Non-pigmented ciliary epithelial cell (primary cell): ENCODE data around the gene D2HGDH.
"Not testable (repeated sequence)": the region's sequence is repeated elsewhere in the genome, so short reads cannot be mapped to it uniquely, and the experiment has no call there.

Experiments used
- DNase-seq: peaks from one replicate; pipeline ENCODE4 v3.0.0-alpha.2; 2010; ENCODE audit warnings: low read depth

The D2HGDH gene

GRCh38 chr2:241808721-241809382 is 74.4 kb downstream of the D2HGDH start, which contains the start of gene NEU4:
NEU4 (plus strand) TSS chr2:241809193; CDS start chr2:241814485, 5,292 bp downstream.
- no peak for DNase-seq

GRCh38 chr2:241809383-241810306 is 75.2 kb downstream of the D2HGDH start:
- no peak for DNase-seq

- DNase-seq = no peak
Observed at GRCh38 chr2:241810307-241811200, 76.1 kb downstream of the D2HGDH start.

GRCh38 chr2:241811201-241811951 is 76.9 kb downstream of the D2HGDH start:
- DNase-seq = no peak

- no peak for DNase-seq
Observed at GRCh38 chr2:241811952-241812729, 77.7 kb downstream of the D2HGDH start.

- DNase-seq = no peak
Observed at GRCh38 chr2:241812730-241813643, 78.6 kb downstream of the D2HGDH start.

- DNase-seq = no peak
Observed at GRCh38 chr2:241813644-241814392, 79.4 kb downstream of the D2HGDH start.

GRCh38 chr2:241814393-241814642 is 79.9 kb downstream of the D2HGDH start:
- DNase-seq = no peak

- no peak for DNase-seq
Observed at GRCh38 chr2:241814643-241815476, 80.4 kb downstream of the D2HGDH start.

GRCh38 chr2:241815477-241816430 is 81.3 kb downstream of the D2HGDH start:
- DNase-seq = no peak

GRCh38 chr2:241816431-241817121 is 82.1 kb downstream of the D2HGDH start:
- DNase-seq = no peak

GRCh38 chr2:241817126-241817820 is 82.8 kb downstream of the D2HGDH start:
- DNase-seq = no peak

- not testable (repeated sequence) for DNase-seq
Observed at GRCh38 chr2:241817821-241818215, 83.4 kb downstream of the D2HGDH start.
